Left hindlimb (tissue), 1 donor: Measurements from ENCODE around the gene CALML5.
A peak's percentile ranks its signal among the peaks of the same experiment; 100 is the strongest.
"Not testable (repeated sequence)": the region's sequence is repeated elsewhere in the genome, so short reads cannot be mapped to it uniquely, and the experiment has no call there.

Source experiments
- DNase-seq: peaks from one replicate; pipeline ENCODE4 v3.0.0-alpha.2; 2018

Gene CALML5

GRCh38 chr10:5480162-5480941 lies 19.0 kb downstream of the CALML5 start:
- no peak for DNase-seq

GRCh38 chr10:5479481-5480161 lies 19.7 kb downstream of the CALML5 start:
- no peak for DNase-seq

- no peak for DNase-seq
Observed at GRCh38 chr10:5478694-5479305, 20.6 kb downstream of the CALML5 start.

GRCh38 chr10:5477948-5478693 lies 21.2 kb downstream of the CALML5 start:
- DNase-seq = no peak

- DNase-seq = no peak
Observed at GRCh38 chr10:5476918-5477525, 22.3 kb downstream of the CALML5 start.

GRCh38 chr10:5475974-5476807 lies 23.2 kb downstream of the CALML5 start:
- DNase-seq = not testable (repeated sequence)

- not testable (repeated sequence) for DNase-seq
Observed at GRCh38 chr10:5475088-5475487, 24.3 kb downstream of the CALML5 start.

GRCh38 chr10:5474642-5475041 lies 24.7 kb downstream of the CALML5 start:
- not testable (repeated sequence) for DNase-seq

- no peak for DNase-seq
Observed at GRCh38 chr10:5470062-5470751, 29.2 kb downstream of the CALML5 start.

- DNase-seq = no peak
Observed at GRCh38 chr10:5469353-5470061, 29.9 kb downstream of the CALML5 start.

GRCh38 chr10:5468262-5469106 lies 30.9 kb downstream of the CALML5 start:
- no peak for DNase-seq

- DNase-seq = no peak
Observed at GRCh38 chr10:5467634-5468255, 31.6 kb downstream of the CALML5 start.

- peak; percentile 79 for DNase-seq
Observed at GRCh38 chr10:5467207-5467535, 32.2 kb downstream of the CALML5 start.

GRCh38 chr10:5466451-5467206 lies 32.7 kb downstream of the CALML5 start:
- peak; percentile 93 for DNase-seq

GRCh38 chr10:5465976-5466450 lies 33.4 kb downstream of the CALML5 start:
- no peak for DNase-seq

- DNase-seq = no peak
Observed at GRCh38 chr10:5464546-5464945, 34.8 kb downstream of the CALML5 start.

GRCh38 chr10:5462841-5463293 lies 36.5 kb downstream of the CALML5 start:
- no peak for DNase-seq
